SIG-M5 (cell line): ENCODE measurements around the gene IMP4.

Source experiments
- DNase-seq: peaks from one replicate; lab custom pipeline; 2025; lab: John Stamatoyannopoulos, UW

Gene IMP4

DNA sequence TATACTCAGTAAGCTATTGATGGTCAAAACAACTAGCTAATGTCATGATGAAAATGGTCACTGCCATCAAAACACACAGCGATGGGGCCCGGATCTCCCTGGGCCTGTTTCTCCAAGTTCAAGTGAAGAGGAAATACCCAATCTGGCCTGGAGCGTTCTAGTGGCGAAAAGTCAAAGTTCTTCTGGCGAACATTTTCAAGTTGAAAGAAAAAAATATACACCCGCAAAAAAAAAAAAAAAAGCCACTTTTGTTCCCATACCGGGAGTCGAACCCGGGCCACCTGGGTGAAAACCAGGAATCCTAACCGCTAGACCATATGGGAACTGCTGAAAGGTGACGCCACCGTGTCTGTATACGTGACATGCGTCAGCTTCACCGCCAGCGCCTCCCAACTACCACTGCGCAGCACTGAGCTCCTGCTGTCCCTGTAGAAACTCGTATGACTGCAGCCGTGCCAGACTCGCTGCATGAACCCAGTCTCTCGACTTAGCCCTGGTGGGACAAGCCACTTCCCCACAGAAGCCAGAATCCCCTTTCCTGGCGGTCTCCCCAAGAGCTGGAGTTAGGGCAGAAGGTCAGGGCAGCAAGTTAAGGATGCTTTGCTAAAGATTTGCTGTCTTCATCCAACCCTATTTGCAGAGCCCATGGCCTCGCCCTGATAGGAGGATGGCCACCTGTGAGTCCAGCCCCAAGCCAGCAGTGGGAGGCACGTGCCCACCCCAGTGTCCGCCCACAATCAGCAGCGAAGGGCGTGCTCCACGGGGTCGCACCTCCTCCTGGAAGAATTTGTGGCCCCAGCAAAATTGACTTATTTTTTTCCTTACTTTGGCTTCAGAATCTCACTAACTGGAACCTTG lies 5.6 kb upstream of the IMP4 start:
- no peak for DNase-seq

- DNase-seq = no peak
Observed at GRCh38 chr2:130337735-130338325, 4.9 kb upstream of the IMP4 start.

DNA sequence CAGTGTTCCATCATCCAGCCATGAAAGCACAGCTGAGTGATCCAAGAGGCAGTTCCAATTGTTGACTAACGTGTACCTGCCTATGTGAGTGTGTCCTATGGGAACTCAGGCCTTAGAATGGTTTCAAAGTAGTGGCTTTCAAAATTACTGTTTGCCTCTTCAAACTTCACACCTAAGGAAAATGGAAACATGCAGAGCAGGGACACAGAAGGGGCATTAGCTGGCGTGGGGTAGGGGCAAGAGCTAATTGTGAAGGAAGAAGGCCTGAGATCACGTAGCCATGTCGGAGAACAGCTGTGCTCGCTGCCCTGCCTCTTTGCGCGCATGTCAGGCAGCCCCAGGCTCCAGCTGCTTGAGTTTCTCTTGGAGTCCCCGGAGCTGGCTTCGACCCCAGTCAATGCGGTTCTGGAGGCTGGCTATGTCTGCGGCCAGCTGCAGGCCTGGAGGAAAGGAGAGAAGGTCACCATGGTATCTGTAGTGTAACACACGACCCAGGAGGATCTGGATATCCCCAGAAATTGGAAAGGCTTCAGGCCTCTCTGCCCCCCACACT lies 3.8 kb upstream of the IMP4 start:
- no peak for DNase-seq

GRCh38 chr2:130339885-130340745 lies 2.6 kb upstream of the IMP4 start:
- no peak for DNase-seq

- DNase-seq = no peak
Observed at GRCh38 chr2:130341562-130342019, 1.1 kb upstream of the IMP4 start.

- DNase-seq = peak; percentile 70
Observed at GRCh38 chr2:130342020-130342532, 621 bp upstream of the IMP4 start.

DNA sequence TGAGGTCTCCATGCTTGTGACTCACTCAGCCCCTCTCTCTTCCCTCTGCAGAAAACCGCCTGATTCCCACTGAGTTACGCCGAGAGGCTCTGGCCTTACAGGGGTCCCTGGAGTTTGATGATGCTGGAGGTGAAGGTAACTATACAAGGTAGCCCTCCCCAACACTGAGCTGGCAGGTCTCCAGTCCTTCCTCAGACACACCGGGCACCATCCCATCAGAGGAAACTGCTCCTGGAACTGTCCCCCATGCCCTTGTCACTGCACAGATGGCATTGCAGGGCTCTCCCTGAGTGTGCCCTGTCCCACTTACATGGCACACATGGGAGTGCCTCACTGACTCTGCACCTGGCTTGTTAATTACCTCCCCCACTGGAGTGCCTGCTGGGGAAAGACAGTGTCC lies 1.9 kb downstream of the IMP4 start:
- no peak for DNase-seq

DNA sequence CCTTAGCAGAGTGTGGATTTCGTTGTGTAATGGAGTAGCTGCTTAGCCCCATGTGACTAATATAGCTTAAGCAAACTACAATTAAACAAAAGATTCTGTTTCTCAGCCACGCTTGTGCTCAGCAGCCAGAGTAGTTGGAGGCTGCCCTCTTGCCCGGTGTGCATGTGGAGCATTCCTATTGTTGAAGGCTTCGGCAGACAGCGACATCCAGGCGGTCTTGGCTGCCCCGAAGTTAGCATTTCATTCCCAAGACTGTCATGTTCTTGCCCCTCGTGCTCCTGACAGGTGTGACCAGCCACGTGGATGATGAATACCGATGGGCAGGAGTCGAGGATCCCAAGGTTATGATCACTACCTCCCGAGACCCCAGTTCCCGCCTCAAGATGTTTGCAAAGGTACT lies 2.4 kb downstream of the IMP4 start:
- DNase-seq = no peak

GRCh38 chr2:130345611-130346010 lies 2.9 kb downstream of the IMP4 start:
- DNase-seq = no peak

DNA sequence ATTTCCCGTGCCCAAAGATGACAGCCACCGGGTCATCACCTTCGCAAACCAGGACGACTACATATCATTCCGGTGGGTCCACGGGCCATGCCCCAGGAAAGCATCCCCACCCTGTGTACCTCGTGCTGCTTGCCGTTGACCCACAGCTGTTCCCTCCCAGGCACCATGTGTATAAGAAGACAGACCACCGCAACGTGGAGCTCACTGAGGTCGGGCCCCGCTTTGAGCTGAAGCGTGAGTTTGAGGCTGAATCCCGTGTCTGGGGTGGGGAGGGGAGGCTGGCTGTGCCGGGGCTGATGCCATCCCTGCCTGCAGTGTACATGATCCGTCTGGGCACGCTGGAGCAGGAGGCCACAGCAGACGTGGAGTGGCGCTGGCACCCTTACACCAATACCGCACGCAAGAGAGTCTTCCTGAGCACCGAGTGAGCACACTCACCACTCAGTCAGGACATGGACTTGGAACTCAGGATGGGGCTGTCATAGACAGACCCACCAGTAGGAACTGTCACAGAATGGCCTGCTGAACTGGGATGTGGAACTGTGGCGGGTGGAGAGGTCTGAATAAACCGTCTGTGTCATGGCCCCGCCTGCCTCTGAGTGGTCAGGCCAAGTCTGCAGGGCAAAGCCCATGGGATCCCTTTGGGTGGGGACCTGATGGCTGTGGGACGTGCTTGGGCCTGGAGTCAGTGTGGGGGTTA lies 3.5 kb downstream of the IMP4 start:
- no peak for DNase-seq

DNA sequence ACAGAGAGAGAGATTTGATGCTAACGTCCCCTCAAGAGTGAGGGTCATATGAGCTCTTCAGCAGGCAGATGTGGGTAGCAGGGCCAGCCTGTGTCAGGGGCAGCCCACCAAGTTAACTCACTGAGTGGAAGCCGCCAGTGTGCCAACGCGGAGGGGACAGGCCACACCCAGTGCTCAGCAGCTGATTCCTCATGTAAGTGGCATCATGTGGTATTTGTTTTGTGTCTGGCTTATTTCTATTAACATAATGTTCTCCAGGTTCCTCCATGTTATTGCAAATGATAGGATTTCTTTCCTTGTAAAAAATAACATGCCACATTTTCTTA lies 4.0 kb downstream of the IMP4 start:
- DNase-seq = no peak

DNA sequence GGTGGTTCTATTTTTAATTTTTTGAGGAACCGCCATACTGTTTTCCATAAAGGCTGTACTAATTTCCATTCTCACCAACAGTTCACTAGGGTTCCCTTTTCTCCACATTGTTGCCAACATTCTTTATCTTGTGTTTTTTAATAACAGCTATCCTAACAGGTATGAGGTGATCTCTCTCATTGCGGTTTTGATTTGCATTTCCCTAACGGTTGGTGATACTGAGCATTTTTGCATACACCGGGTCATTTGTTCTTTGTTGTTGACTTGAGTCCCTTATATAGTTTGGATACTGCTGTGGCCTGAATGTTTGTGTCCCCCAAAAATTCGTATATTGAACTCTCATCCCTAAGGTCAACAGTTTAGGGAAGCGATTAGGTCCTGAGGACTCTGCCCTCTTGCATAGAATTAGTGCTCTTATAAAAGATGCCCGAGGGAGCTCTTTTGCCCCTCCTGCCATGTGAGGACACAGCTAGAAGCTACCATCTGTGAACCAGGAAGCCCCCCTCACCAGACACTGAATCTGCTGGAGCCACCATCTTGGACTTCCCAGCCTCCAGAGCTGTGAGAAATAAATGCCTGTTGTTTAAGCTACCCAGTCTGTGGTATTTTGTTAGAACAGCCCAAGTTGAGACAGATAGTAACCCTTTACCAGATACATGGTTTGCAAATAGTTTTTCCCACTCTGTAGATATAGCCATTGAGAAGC lies 4.7 kb downstream of the IMP4 start:
- DNase-seq = no peak

- DNase-seq = no peak
Observed at GRCh38 chr2:130349174-130349573, 6.5 kb downstream of the IMP4 start.

GRCh38 chr2:130351711-130352110 lies 9.0 kb downstream of the IMP4 start:
- no peak for DNase-seq

DNA sequence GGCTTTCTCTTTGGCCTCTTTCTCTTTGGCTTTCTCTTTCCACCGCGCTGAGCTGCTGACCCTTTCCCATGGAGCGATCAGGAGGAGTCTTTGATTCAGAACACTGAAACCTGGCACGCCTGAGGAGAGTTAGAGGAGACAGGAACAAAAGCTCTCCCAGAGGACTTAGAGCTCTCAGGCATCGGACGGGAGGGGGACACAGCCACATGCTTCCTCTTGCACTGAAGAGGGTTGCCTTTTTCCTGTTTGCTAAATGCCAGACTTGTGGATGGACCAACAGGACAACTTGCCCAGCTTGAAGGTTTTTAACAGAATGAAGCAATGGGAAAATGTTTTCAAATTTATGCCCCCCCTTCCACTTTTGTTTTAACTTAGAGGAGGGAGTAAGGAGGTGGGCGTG lies 9.5 kb downstream of the IMP4 start:
- DNase-seq = no peak

- DNase-seq = no peak
Observed at GRCh38 chr2:130353291-130354138, 10.8 kb downstream of the IMP4 start.

DNA sequence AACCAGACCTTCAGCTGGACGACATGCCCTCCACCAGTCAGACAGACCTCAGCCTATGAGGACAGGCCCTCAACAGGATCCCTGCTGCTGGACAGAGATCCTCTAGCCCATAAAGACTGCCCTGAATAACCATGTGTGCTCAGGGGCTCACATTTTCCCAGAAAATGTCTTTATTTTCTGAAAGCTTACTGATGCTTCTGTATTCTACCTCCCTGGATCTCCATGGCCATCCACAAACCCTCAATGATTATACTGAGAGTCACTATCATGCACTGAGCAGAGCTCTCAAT lies 11.4 kb downstream of the IMP4 start:
- no peak for DNase-seq

- DNase-seq = no peak
Observed at GRCh38 chr2:130355172-130355577, 12.5 kb downstream of the IMP4 start.

DNA sequence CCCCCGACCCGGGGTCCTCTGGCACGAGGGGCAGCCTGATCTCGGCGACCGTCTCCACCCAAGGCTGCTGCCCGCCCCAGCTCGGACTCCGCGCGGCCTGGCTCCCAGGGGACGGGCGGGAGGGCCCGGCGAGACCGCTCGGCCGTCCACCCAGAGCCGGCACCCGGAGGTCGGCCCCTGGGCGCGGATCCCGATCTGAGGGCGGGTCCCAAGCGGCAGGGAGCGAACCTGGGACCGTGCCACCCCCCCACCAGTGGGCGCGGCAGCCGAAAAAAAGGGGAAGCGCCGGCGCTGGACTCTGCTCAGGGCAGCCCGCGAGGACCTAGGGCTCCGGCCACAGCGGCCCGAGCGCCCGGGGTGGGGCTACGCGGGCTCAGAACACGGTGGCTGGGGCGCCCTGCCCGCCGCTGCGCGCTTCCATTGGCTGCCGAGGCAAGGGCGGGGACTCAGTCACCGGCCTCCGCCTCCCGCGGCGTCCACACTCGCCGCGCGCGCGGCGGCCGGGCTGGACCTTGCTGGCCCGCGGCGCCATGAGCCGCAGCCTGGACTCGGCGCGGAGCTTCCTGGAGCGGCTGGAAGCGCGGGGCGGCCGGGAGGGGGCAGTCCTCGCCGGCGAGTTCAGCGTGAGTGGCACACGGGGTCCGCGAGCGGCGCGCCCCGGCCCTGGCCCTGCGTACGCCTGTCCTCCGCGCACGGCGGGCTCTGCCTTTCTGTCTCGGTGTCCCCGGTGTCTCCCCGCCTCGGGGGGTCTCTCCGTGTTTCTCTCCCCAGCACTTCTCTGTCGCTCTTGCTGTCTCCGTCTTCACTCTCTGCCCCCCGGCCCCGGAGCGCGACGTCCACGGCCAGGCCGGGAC lies 13.1 kb downstream of the IMP4 start, which contains the start of gene PTPN18:
Gene PTPN18, plus strand, starts transcription at position 479 of the 854 bp plus-strand sequence. Its CDS starts 52 bp downstream, at position 531.
- DNase-seq = no peak
